ENCODE data around the gene MED31. TPM values are rescaled to one million over a fixed set of nuclear protein-coding genes. Genes with fewer than 3 reads are reported as not detected.

Gene MED31
- total and polyA plus RNA-seq, 2 experiments from 2014 or later: 5.5 to 49.3 TPM

- no peak for TF ChIP-seq REST (IDR thresholded peaks at IDR 0.05; ENCODE audit: unreplicated experiment)
- no peak for TF ChIP-seq STAT1 (IDR thresholded peaks at IDR 0.05; ENCODE audit: unreplicated experiment)
- TF ChIP-seq EZH2 (IDR thresholded peaks at IDR 0.05; ENCODE audit: low read depth, unreplicated experiment): no peak
- TF ChIP-seq EZH2phosphoT487 (IDR thresholded peaks at IDR 0.05; ENCODE audit: unreplicated experiment): no peak
Measured at GRCh38 chr17:6661464-6661848, 10.1 kb upstream of the MED31 start (continued).

- Histone ChIP-seq H3K79me2 (replicated peaks; ENCODE audit: insufficient read depth) (no peaks in the 10 kb centered on the region), H3K9me2 (ENCODE audit: insufficient read depth) (no peaks in the 10 kb centered on the region), H2AFZ (no peak overlapping the region), H4K20me1 (replicated peaks; ENCODE audit: insufficient read depth) (peaks cover 7% of the 10 kb centered on the region; the same call in 1 of the 2 replicates), H3K27ac (ENCODE audit: low read depth) (no peak overlapping the region), H3K27me3 (ENCODE audit: insufficient read depth) (peaks cover 38% of the 10 kb centered on the region), H3F3A (replicated peaks; ENCODE audit: low read depth) (no peaks in the 10 kb centered on the region), H3K4me3 (no peak overlapping the region), H3K4me2 (no peak overlapping the region), H3K4me1 (ENCODE audit: insufficient read depth) (peaks cover 2% of the 10 kb centered on the region; the same call in 1 of the 2 replicates), H3K36me3 (ENCODE audit: insufficient read depth) (no peaks in the 10 kb centered on the region)
- DNase-seq (ENCODE audit: low spot score): no peak
- H3K9me3 Mint-ChIP-seq: no peaks in the 10 kb centered on the region; the same call in 2 of the 3 replicates
- H3K27me3 Mint-ChIP-seq (ENCODE audit: insufficient read depth, low read depth, poor library complexity): peaks cover 26% of the 10 kb centered on the region
- no peaks in the 10 kb centered on the region for H3K36me3 Mint-ChIP-seq (ENCODE audit: low read depth)
- H3K4me1 Mint-ChIP-seq: peaks cover 8% of the 10 kb centered on the region
- no peak overlapping the region for H3K27ac Mint-ChIP-seq
- H3K4me3 Mint-ChIP-seq: no peak overlapping the region
- no peak for ATAC-seq
- TF ChIP-seq NANOG (IDR thresholded peaks at IDR 0.05; ENCODE audit: borderline replicate concordance) (no peak), ZNF331 (CRISPR knock-in tag; IDR thresholded peaks at IDR 0.05; ENCODE audit: low read depth) (no peak), ZNF114 (CRISPR knock-in tag; IDR thresholded peaks at IDR 0.05) (no peak), ETS1 (IDR thresholded peaks at IDR 0.05) (no peak), EZH2 (IDR thresholded peaks at IDR 0.05; ENCODE audit: low read depth, unreplicated experiment) (no peak), JUNB (IDR thresholded peaks at IDR 0.05; ENCODE audit: unreplicated experiment) (no peak), POLR2AphosphoS5 (IDR thresholded peaks at IDR 0.05; ENCODE audit: low read depth) (no peak), ZNF462 (CRISPR knock-in tag; IDR thresholded peaks at IDR 0.05) (no peak), STAT1 (IDR thresholded peaks at IDR 0.05; ENCODE audit: unreplicated experiment) (no peak), EZH2phosphoT487 (IDR thresholded peaks at IDR 0.05; ENCODE audit: unreplicated experiment) (no peak), CREB1 (CRISPR knock-in tag; IDR thresholded peaks at IDR 0.05; ENCODE audit: low read depth) (no peak)
Measured at GRCh38 chr17:6660805-6661463, 9.5 kb upstream of the MED31 start.
